SW480 (cell line): ENCODE results near the gene ZNF138.

Experiments
- DNase-seq: peaks from one replicate; pipeline ENCODE4 v3.0.0-alpha.2; 2016; ENCODE audit warnings: low spot score

ZNF138 gene

DNA sequence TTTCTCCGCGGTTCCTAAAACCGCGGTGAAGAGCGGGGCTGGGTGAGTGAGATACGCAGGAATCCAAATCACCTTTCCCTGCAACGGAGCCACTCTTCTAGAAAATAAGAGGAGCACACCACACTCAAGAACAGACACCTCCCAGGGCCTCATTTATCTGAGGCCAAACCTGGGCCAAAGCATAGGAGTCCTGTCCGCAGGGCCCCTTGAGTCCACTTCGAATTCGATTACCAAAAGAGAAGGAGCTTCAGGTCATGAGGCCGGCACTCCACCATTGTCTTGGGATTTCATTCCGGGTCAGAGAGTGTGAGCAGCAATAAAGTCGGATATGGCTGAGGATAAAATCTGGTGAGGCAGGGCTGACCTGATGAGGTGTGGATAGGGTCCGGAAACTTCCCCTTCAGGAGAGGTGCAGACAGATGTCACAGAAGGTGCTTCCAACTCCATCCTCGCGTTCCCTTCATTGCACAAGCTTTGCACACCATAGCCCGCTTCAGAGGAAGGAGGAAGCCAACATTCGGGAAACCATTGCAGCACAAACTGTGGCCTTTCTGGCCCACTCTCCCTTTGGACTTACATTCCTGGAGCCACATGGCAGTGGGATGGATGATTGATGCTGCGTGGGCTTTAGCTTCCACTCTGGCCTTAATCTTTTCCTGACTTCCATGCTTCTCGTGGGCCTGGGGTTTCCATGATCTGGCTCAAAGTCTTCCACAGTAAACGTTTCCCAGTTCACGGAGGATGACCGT is 81.6 kb downstream of the ZNF138 start:
- no peak for DNase-seq

DNA sequence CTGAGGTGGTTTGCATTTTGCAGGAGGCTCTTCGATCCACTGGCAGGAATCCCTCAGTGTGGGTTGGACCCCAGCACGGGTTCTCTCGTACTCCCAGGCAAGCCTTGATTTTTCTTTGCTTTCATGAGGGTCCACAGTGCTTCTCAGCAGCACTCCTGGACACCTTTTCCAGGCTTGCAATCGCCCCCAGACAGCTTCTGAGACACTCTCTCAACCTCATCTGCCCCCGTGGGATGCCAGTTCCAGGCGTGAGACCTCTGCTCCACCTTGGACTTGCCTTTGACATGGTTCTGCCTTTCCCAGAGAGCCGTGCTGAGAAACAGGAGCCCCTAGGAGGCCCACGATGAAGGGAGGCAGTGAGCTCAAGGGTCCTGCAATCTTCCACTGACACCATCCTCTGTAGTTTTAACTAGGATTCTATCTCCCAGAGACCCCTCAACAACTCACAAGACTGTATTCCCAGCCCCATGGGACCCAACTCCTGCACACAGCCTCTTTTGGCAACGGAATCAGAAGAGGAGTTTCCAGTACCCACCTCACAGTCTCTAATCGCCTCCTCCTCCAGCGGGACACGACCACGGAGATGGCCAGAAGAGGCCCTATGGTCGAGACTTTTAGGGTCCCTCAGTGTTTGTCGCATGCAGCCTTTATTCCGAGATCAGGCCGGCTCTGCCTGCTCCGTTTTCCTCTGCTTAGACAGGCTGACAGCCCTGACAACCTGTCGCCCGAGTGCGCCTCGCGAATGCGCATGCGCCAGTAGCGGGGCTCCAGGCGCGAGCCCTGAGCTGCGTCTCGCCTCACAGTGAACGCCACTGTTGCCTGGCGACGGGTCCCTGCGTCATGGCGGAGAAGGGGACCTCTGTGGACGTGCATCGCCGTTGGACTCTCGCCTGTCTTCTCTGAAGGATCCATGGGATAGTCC is 82.8 kb downstream of the ZNF138 start:
- no peak for DNase-seq

DNA sequence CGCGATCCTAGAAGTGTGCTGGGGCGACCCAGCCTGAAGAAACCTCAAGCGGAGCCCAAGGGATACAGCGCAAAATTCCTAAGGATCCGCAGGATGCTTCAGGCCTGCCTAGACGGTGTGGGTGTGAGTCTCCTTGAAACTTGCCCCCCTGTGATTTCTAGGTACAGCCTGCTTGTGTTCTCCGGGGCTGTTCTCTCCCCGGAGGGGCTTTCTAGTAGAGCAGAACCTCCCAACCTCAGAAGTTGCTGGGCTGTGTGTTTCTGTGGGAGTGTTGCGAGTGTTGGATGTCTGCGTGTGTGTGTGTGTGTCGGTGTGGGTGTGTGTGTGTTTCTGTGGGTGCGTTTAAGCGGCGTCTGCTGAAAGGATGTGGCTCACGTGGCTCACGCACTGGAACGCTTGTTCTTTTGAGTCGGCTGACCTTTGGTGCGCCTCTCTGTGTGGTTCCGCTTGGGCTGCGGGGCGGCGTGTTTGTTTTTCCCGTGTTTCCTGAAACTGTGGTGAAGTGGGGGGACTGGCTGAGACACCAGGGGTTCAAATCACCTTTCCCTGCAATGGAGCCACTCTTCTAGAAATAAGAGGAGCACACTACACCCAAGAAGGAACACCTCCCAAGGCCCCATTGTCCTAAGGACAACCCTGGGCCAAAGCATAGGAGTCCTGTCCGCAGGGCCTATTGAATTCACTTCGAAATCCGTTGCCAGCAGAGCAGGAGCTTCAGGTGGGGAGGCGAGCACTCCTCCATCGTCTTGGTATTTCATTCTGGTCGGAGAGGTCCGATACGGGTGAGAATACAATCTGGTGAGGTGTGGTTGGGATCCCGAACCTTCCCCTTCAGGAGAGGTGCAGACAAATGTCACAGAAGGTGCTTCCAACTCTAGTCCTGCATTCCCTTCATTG is 83.7 kb downstream of the ZNF138 start:
- no peak for DNase-seq

DNA sequence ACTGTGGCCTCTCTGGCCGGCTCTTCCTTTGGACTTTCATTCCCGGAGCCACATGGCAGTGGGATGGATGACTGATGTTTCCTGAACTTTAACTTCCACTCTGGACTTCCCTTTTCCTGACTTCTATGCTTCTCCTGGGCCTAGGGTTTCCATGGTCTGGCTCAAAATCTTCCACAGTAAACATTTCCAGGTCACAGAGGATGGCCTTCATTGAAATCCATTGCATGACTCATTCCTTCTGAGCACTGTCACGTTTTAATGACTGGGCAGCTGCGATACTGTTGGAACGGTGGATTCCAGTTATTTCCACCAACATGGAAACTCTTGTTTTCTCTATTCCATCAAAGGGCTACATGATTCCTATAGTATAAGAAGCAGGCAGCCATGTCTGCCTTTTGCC is 84.5 kb downstream of the ZNF138 start:
- DNase-seq, result no peak

DNA sequence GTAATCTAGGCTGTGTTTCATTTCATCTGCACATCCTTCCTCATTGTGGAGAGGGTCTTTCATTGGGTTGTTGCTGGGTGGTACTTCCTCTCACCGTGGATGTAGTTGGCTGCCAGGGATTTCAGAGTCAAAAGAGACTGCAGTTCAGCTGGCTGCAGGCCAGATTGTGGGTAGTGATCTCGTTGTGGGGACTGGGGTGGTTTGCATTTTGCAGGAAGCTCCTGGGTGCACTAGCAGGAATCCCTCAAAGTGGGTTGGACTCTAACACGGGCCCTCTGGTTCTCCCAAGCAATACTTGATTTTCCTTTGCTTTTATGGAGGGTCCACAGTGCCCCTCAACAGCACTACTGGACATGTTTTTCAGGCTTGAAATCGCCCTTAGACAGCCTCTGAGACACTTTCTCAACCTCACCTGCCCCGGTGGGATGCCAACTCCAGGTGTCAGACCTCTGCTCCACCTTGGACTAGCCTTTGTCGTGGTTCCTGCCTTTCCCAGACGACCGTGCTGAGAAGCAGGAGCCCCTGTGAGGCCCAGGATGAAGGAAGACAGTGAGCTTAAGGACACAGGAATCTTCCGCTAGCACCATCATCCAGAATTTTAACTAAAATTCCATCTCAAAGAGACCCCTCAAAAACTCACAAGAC is 85.0 kb downstream of the ZNF138 start:
- no peak for DNase-seq

DNA sequence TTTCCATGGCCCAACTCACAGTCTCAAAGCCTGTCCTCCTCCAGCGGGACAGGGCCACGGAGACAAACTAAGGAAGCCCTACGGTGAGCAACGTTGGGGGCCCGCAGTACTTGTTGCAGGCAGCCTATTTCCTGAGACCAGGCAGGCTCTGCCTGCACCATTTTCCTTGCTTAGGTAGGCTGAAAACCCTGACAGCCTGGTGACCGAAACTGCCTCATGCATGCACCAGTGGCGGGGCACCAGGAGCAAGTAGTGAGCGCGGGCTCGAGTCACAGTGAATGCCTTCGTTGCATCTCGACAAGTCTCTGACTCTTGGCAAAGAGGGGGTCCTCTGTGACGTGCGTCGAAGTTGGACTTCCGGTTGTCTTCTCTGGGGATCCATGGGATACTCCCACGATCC is 85.6 kb downstream of the ZNF138 start:
- no peak for DNase-seq

DNA sequence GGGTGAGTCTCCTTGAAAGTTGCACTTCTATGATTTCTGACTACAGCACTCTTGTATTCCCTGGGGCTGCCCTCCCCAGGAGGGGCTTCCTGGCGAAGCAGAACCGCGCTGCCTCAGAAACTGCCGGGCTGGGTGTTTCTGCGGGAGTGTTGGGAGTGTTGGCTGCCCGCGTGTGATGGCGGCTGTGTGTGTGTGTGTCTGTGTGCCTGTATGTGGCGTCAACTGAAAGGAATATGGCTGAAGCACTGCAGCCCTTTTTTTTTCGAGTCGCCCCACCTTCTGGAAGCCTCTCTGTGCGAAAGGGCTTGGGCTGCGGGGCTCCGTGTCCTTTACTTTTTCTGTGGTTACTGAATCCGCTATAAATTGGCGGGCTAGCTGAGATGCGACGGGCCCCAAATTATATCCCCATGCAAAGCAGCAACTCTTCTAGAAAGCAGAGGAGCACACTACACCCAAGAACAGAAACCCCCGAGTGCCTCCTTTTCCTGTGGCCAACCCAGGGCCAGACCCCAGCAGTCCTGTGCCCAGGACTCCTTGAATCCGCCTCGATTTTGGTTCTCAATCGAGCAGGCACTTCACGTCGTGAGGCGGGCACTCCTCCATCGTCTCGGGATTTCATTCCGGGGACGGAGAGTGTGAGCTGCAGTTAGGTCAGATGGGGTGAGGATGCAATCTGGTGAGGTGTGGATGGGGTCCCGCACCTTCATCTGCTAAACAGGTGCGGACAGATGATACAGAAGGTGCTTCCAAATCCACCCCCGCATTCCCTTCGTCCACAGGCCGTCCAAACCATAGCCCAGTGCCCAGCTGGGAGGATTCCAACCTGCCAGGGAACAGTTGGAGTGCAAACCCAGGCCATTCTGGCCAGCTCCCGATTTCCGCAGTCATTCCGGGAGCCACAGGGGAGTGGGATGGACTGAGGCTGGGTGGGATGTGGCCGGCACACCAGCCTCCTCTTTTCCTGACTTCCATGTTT is 86.4 kb downstream of the ZNF138 start:
- DNase-seq, result no peak

DNA sequence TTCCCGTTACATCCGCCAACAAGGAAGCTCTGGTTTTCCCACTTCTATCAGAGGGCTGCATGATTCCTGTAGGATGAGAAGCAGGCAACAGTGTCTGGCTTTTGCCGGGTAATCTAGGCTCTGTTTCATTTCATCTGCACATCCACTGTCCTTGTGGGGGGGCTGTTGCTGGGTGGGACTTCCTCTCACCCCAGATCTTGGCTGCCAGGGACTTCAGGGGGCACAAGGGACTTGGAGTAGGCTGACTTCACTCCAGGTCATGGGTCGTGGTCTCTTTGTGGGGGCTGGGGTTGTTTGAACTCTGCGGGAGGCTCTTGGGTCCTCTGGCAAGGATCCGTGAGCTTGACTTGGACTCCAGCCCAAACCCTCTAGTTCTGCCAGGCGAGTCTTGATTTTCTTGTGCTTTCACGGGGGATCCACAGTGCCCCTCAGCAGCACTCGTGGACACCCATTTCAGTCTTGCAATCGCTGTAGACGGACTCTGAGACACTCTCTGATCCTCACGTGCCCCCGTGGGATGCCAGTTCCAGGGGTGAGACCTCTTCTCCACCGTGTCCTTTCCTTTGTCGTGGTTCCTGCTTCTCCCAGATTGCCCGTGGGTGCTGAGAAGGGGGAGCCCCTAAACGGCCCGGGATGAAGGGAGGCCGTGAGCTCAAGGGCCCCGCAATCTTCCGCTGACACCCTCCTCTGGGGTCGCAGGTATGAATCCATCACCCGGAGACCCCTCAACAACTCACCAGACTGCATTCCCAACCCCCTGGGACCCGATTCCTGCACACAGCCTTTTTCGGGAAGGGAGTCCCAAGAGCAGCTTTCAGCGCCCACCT is 87.4 kb downstream of the ZNF138 start:
- no peak for DNase-seq

DNA sequence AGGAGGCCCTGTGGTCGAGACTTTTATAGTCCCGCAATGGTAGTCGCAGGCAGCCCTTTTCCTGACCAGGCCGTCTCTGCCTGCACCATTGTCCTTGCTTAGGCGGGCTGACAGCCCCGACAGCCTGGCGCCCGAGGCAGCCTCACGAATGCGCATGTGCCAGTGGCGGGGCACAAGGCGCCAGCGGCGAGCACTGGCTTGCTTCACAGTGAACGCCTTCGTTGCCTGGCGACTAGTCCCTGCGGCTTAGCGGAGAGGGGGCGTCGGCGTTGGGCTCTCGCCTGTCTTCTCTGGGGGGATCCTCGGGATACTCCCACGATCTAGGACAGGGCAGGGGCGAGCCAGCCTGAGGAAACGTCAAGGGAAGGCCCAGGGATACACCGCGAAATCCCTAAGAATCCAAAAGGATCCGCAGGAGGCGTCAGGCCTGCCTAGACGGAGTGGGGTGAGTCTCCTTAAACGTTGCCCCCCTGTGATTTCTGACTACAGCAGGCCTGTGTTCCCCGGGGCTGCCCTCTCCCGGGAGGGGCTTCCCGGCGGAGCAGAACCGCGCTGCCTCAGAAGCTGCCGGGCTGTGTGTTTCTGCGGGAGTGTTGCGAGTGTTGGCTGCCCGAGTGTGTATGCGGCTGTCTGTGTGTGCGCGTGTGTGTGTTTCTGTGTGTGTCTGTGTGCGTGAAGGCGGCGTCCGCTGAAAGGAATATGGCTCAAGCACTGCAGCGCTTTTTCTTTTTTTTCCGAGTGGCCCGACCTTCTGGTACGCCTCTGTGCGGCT is 88.3 kb downstream of the ZNF138 start:
- DNase-seq, result no peak
